ENCODE data around the gene THSD7B.

The THSD7B gene

GRCh38 chr2:137187216-137187615 is 421.9 kb downstream of the THSD7B start:
- Histone ChIP-seq H3K36me3 (ENCODE audit: insufficient read depth, low read length) (no peaks in the 10 kb centered on the region), H3K4me3 (ENCODE audit: low read depth, low read length, poor library complexity, severe bottlenecking) (no peak overlapping the region), H2AFZ (ENCODE audit: low read length) (no peak overlapping the region), H4K20me1 (ENCODE audit: insufficient read depth, low read length) (no peaks in the 10 kb centered on the region), H3K4me2 (ENCODE audit: low read length) (no peak overlapping the region), H3K9me3 (ENCODE audit: low read length) (no peaks in the 10 kb centered on the region), H3F3A (ENCODE audit: insufficient read depth, low read length) (no peaks in the 10 kb centered on the region), H3K4me1 (ENCODE audit: insufficient read depth, low read length, severe bottlenecking) (no peaks in the 10 kb centered on the region), H3K27ac (ENCODE audit: low read depth, low read length, poor library complexity, severe bottlenecking) (no peak overlapping the region), H3K9me2 (ENCODE audit: low read depth, low read length) (no peaks in the 10 kb centered on the region), H3K79me2 (ENCODE audit: insufficient read depth, low read length) (no peaks in the 10 kb centered on the region), H3K27me3 (ENCODE audit: insufficient read depth, low read length) (no peaks in the 10 kb centered on the region), H3K9ac (ENCODE audit: low read length) (no peak overlapping the region)
- no peak for TF ChIP-seq CTCF (IDR thresholded peaks at IDR 0.05; ENCODE audit: low read length)
- no peak for TF ChIP-seq EZH2 (IDR thresholded peaks at IDR 0.05; ENCODE audit: borderline replicate concordance, low read length)

- no peak for TF ChIP-seq EZH2 (IDR thresholded peaks at IDR 0.05; ENCODE audit: borderline replicate concordance, low read length)
- no peak for TF ChIP-seq CTCF (IDR thresholded peaks at IDR 0.05; ENCODE audit: low read length)
- H3K27ac ChIP-seq (ENCODE audit: low read depth, low read length, poor library complexity, severe bottlenecking) = no peak overlapping the region
- H3K27me3 ChIP-seq (ENCODE audit: insufficient read depth, low read length) = no peaks in the 10 kb centered on the region
- no peak overlapping the region for H3K4me2 ChIP-seq (ENCODE audit: low read length)
- no peaks in the 10 kb centered on the region for H3K4me1 ChIP-seq (ENCODE audit: insufficient read depth, low read length, severe bottlenecking)
- H3K9ac ChIP-seq (ENCODE audit: low read length) = no peak overlapping the region
- no peaks in the 10 kb centered on the region for H3K9me2 ChIP-seq (ENCODE audit: low read depth, low read length)
- no peak overlapping the region for H3K4me3 ChIP-seq (ENCODE audit: low read depth, low read length, poor library complexity, severe bottlenecking)
- H3K36me3 ChIP-seq (ENCODE audit: insufficient read depth, low read length) = no peaks in the 10 kb centered on the region
- no peak overlapping the region for H2AFZ ChIP-seq (ENCODE audit: low read length)
- no peaks in the 10 kb centered on the region for H3F3A ChIP-seq (ENCODE audit: insufficient read depth, low read length)
- no peaks in the 10 kb centered on the region for H3K9me3 ChIP-seq (ENCODE audit: low read length)
- H4K20me1 ChIP-seq (ENCODE audit: insufficient read depth, low read length) = no peaks in the 10 kb centered on the region
- no peaks in the 10 kb centered on the region for H3K79me2 ChIP-seq (ENCODE audit: insufficient read depth, low read length)
Measured at GRCh38 chr2:137190411-137191195, 425.3 kb downstream of the THSD7B start.

- H3F3A ChIP-seq (ENCODE audit: insufficient read depth, low read length) = no peaks in the 10 kb centered on the region
- H3K9ac ChIP-seq (ENCODE audit: low read length) = no peak overlapping the region
- H3K4me2 ChIP-seq (ENCODE audit: low read length) = no peak overlapping the region
- H3K9me3 ChIP-seq (ENCODE audit: low read length) = no peaks in the 10 kb centered on the region
- no peak overlapping the region for H2AFZ ChIP-seq (ENCODE audit: low read length)
- no peaks in the 10 kb centered on the region for H3K4me1 ChIP-seq (ENCODE audit: insufficient read depth, low read length, severe bottlenecking)
- no peaks in the 10 kb centered on the region for H4K20me1 ChIP-seq (ENCODE audit: insufficient read depth, low read length)
- no peaks in the 10 kb centered on the region for H3K36me3 ChIP-seq (ENCODE audit: insufficient read depth, low read length)
- H3K9me2 ChIP-seq (ENCODE audit: low read depth, low read length) = no peaks in the 10 kb centered on the region
- H3K4me3 ChIP-seq (ENCODE audit: low read depth, low read length, poor library complexity, severe bottlenecking) = no peak overlapping the region
- no peaks in the 10 kb centered on the region for H3K27me3 ChIP-seq (ENCODE audit: insufficient read depth, low read length)
- TF ChIP-seq CTCF (IDR thresholded peaks at IDR 0.05; ENCODE audit: low read length) (no peak), EZH2 (IDR thresholded peaks at IDR 0.05; ENCODE audit: borderline replicate concordance, low read length) (no peak)
- H3K79me2 ChIP-seq (ENCODE audit: insufficient read depth, low read length) = no peaks in the 10 kb centered on the region
- no peak overlapping the region for H3K27ac ChIP-seq (ENCODE audit: low read depth, low read length, poor library complexity, severe bottlenecking)
Measured at GRCh38 chr2:137192366-137193310, 427.3 kb downstream of the THSD7B start.
